ENCODE data around the gene HAT1.

Gene HAT1

GRCh38 chr2:171922230-171923022 lies at the start of gene HAT1:
Gene HAT1 (plus strand): TSS chr2:171922461. CDS start chr2:171922501, 40 bp downstream.
- Histone ChIP-seq H3K9ac (ENCODE audit: low read depth, low read length) (peak within 1 kb of the TSS; percentile 72), H3K36me3 (ENCODE audit: insufficient read depth, low read length) (no peaks in the 10 kb centered on the region), H3K9me3 (ENCODE audit: control insufficient read depth, insufficient read depth, low read length) (no peaks in the 10 kb centered on the region), H3K4me1 (ENCODE audit: insufficient read depth, low read length) (peaks cover 5% of the 10 kb centered on the region)

GRCh38 chr2:171874517-171874916 lies 47.7 kb upstream of the HAT1 start:
- H3K4me1 ChIP-seq (ENCODE audit: insufficient read depth, low read length): no peaks in the 10 kb centered on the region
- 0 out of 2 replicates have a peak, but pooled peaks cover 2% of the 10 kb centered on the region for H3K36me3 ChIP-seq (ENCODE audit: insufficient read depth, low read length)
- no peaks in the 10 kb centered on the region for H3K9me3 ChIP-seq (ENCODE audit: control insufficient read depth, insufficient read depth, low read length)
- H3K9ac ChIP-seq (ENCODE audit: low read depth, low read length): no peak overlapping the region

GRCh38 chr2:171874963-171875362 lies 47.3 kb upstream of the HAT1 start:
- H3K4me1 ChIP-seq (ENCODE audit: insufficient read depth, low read length): no peaks in the 10 kb centered on the region
- no peak overlapping the region for H3K9ac ChIP-seq (ENCODE audit: low read depth, low read length)
- no peaks in the 10 kb centered on the region for H3K9me3 ChIP-seq (ENCODE audit: control insufficient read depth, insufficient read depth, low read length)
- 0 out of 2 replicates have a peak, but pooled peaks cover 2% of the 10 kb centered on the region for H3K36me3 ChIP-seq (ENCODE audit: insufficient read depth, low read length)

GRCh38 chr2:171878481-171878993 lies 43.7 kb upstream of the HAT1 start:
- H3K9ac ChIP-seq (ENCODE audit: low read depth, low read length): no peak overlapping the region
- H3K9me3 ChIP-seq (ENCODE audit: control insufficient read depth, insufficient read depth, low read length): no peaks in the 10 kb centered on the region
- H3K4me1 ChIP-seq (ENCODE audit: insufficient read depth, low read length): no peaks in the 10 kb centered on the region
- no peaks in the 10 kb centered on the region for H3K36me3 ChIP-seq (ENCODE audit: insufficient read depth, low read length)

- no peaks in the 10 kb centered on the region for H3K9me3 ChIP-seq (ENCODE audit: control insufficient read depth, insufficient read depth, low read length)
- H3K36me3 ChIP-seq (ENCODE audit: insufficient read depth, low read length): no peaks in the 10 kb centered on the region
- H3K4me1 ChIP-seq (ENCODE audit: insufficient read depth, low read length): no peaks in the 10 kb centered on the region
- H3K9ac ChIP-seq (ENCODE audit: low read depth, low read length): no peak overlapping the region
Measured at GRCh38 chr2:171879865-171880264, 42.4 kb upstream of the HAT1 start.

- no peaks in the 10 kb centered on the region for H3K4me1 ChIP-seq (ENCODE audit: insufficient read depth, low read length)
- H3K9ac ChIP-seq (ENCODE audit: low read depth, low read length): no peak overlapping the region
- no peaks in the 10 kb centered on the region for H3K9me3 ChIP-seq (ENCODE audit: control insufficient read depth, insufficient read depth, low read length)
- H3K36me3 ChIP-seq (ENCODE audit: insufficient read depth, low read length): no peaks in the 10 kb centered on the region
Measured at GRCh38 chr2:171880774-171881173, 41.5 kb upstream of the HAT1 start.

- Histone ChIP-seq H3K9me3 (ENCODE audit: control insufficient read depth, insufficient read depth, low read length) (no peaks in the 10 kb centered on the region), H3K36me3 (ENCODE audit: insufficient read depth, low read length) (no peaks in the 10 kb centered on the region), H3K4me1 (ENCODE audit: insufficient read depth, low read length) (no peaks in the 10 kb centered on the region), H3K9ac (ENCODE audit: low read depth, low read length) (no peak overlapping the region)
Measured at GRCh38 chr2:171882089-171882769, 40.0 kb upstream of the HAT1 start.

GRCh38 chr2:171883275-171883893 lies 38.9 kb upstream of the HAT1 start:
- no peak overlapping the region for H3K9ac ChIP-seq (ENCODE audit: low read depth, low read length)
- H3K36me3 ChIP-seq (ENCODE audit: insufficient read depth, low read length): no peaks in the 10 kb centered on the region
- no peaks in the 10 kb centered on the region for H3K4me1 ChIP-seq (ENCODE audit: insufficient read depth, low read length)
- H3K9me3 ChIP-seq (ENCODE audit: control insufficient read depth, insufficient read depth, low read length): no peaks in the 10 kb centered on the region

GRCh38 chr2:171889333-171889732 lies 32.9 kb upstream of the HAT1 start:
- no peaks in the 10 kb centered on the region for H3K36me3 ChIP-seq (ENCODE audit: insufficient read depth, low read length)
- no peaks in the 10 kb centered on the region for H3K9me3 ChIP-seq (ENCODE audit: control insufficient read depth, insufficient read depth, low read length)
- H3K9ac ChIP-seq (ENCODE audit: low read depth, low read length): no peak overlapping the region
- H3K4me1 ChIP-seq (ENCODE audit: insufficient read depth, low read length): peaks cover 4% of the 10 kb centered on the region; the same call in 1 of the 2 replicates

GRCh38 chr2:171889808-171890207 lies 32.5 kb upstream of the HAT1 start:
- Histone ChIP-seq H3K9me3 (ENCODE audit: control insufficient read depth, insufficient read depth, low read length) (no peaks in the 10 kb centered on the region), H3K4me1 (ENCODE audit: insufficient read depth, low read length) (peaks cover 4% of the 10 kb centered on the region; the same call in 1 of the 2 replicates), H3K9ac (ENCODE audit: low read depth, low read length) (no peak overlapping the region), H3K36me3 (ENCODE audit: insufficient read depth, low read length) (no peaks in the 10 kb centered on the region)

GRCh38 chr2:171893196-171893823 lies 29.0 kb upstream of the HAT1 start:
- Histone ChIP-seq H3K36me3 (ENCODE audit: insufficient read depth, low read length) (no peaks in the 10 kb centered on the region), H3K4me1 (ENCODE audit: insufficient read depth, low read length) (peaks cover 4% of the 10 kb centered on the region; the same call in 1 of the 2 replicates), H3K9ac (ENCODE audit: low read depth, low read length) (peak overlapping the region; percentile 95), H3K9me3 (ENCODE audit: control insufficient read depth, insufficient read depth, low read length) (no peaks in the 10 kb centered on the region)

GRCh38 chr2:171893824-171894611 lies 28.2 kb upstream of the HAT1 start, which contains the start of gene SLC25A12:
Gene SLC25A12 (minus strand): TSS chr2:171894244. CDS start chr2:171894214, 30 bp downstream.
- Histone ChIP-seq H3K4me1 (ENCODE audit: insufficient read depth, low read length) (peaks cover 4% of the 10 kb centered on the region; the same call in 1 of the 2 replicates), H3K36me3 (ENCODE audit: insufficient read depth, low read length) (no peaks in the 10 kb centered on the region), H3K9ac (ENCODE audit: low read depth, low read length) (peak within 1 kb of the TSS; percentile 95), H3K9me3 (ENCODE audit: control insufficient read depth, insufficient read depth, low read length) (0 out of 2 replicates have a peak, but pooled peaks cover 3% of the 10 kb centered on the region)

GRCh38 chr2:171894612-171894947 lies 27.7 kb upstream of the HAT1 start:
- Histone ChIP-seq H3K4me1 (ENCODE audit: insufficient read depth, low read length) (peaks cover 4% of the 10 kb centered on the region; the same call in 1 of the 2 replicates), H3K9ac (ENCODE audit: low read depth, low read length) (peak overlapping the region; percentile 95), H3K36me3 (ENCODE audit: insufficient read depth, low read length) (no peaks in the 10 kb centered on the region), H3K9me3 (ENCODE audit: control insufficient read depth, insufficient read depth, low read length) (0 out of 2 replicates have a peak, but pooled peaks cover 3% of the 10 kb centered on the region)
